GM10266 (cell line): ENCODE data around the gene R3HDM4.
"Not testable (repeated sequence)": the region's sequence is repeated elsewhere in the genome, so short reads cannot be mapped to it uniquely, and the experiment has no call there.

ENCODE experiments used
- DNase-seq: peaks from one replicate; pipeline ENCODE4 v3.0.0; 2012; ENCODE audit errors: extremely low spot score
- TF ChIP-seq, protein P1 (sequence below): IDR thresholded peaks from 2 replicates; pipeline ENCODE4 v1.5.1; 2012; ENCODE audit warnings: mild to moderate bottlenecking, low read depth; ENCODE audit not compliant: control insufficient read depth, insufficient read depth; ENCODE audit errors: missing control alignments

The R3HDM4 gene

DNA sequence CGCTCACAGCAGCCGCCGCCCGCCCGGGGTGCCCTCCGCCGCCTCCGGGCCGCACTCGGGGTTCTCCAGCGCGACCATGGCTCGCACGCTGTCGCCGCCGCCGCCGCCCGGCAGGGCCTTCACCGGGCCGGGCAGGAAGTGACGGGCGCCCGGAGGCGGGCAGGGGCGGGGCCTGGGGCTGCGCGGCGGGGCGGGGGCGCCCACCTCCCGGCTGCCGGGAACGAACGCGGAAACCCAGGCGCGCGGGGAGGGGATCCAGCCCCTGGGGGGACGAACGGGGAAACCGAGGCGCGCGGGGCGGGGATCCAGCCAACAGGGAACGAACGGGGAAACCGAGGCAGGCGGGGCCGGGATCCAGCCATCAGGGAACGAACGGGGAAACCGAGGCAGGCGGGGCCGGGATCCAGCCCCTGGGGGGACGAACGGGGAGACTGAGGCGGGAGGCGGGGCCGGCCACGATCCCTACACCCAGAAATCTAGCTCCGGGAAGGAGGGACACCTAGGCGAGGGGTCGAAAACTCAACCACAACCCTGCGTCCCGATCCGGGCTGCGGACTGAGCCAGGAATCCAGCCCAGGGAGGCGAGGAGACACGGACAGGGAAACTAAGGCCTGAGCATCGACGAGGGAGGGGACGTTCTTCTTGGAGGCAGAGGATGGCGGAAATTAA, at the start of gene R3HDM4:
TSS of gene R3HDM4 (minus strand) at position 140 of the 669 bp plus-strand sequence. CDS start at position 78, 62 bp downstream.
- TF ChIP-seq, protein P1, sequence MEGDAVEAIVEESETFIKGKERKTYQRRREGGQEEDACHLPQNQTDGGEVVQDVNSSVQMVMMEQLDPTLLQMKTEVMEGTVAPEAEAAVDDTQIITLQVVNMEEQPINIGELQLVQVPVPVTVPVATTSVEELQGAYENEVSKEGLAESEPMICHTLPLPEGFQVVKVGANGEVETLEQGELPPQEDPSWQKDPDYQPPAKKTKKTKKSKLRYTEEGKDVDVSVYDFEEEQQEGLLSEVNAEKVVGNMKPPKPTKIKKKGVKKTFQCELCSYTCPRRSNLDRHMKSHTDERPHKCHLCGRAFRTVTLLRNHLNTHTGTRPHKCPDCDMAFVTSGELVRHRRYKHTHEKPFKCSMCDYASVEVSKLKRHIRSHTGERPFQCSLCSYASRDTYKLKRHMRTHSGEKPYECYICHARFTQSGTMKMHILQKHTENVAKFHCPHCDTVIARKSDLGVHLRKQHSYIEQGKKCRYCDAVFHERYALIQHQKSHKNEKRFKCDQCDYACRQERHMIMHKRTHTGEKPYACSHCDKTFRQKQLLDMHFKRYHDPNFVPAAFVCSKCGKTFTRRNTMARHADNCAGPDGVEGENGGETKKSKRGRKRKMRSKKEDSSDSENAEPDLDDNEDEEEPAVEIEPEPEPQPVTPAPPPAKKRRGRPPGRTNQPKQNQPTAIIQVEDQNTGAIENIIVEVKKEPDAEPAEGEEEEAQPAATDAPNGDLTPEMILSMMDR = no peak
- peak; percentile 98 for DNase-seq

DNA sequence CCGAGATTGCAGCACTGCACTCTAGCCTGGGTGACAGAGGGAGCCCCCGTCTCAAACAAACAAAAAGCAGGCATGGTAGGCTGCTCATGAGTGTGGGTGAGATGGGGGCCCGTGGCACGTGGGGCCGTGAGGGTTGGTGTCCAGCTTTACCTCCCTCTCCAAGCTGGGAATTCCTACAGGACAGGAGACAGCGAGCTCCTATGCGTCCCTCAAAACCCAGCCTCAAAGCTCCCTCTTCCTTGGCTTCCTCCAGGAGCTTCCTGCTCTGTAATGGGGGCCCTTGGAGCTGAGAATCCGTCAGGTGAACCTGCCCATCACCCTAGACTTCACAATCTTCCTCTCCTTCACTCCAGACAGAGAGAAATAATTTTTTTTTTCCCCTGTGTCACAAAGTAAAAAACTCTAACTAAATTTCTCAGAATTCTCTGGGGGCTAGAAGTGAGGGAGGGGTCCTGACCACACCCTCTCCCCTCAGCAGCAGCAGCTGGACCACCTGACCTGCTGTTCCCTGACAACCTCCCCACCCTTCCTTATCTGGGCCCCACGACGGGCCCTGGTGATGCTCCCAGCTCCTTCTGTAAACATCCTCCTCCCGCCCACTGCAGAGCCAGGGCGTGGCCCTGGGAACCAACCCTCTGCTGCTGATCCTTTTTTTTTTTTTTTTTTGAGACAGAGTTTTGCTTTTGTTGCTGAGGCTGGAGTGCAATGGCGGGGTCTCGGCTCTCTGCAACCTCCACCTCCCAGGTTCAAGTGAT, 49.0 kb upstream of the R3HDM4 start:
- no peak for DNase-seq
- TF ChIP-seq, protein P1 = no peak

DNA sequence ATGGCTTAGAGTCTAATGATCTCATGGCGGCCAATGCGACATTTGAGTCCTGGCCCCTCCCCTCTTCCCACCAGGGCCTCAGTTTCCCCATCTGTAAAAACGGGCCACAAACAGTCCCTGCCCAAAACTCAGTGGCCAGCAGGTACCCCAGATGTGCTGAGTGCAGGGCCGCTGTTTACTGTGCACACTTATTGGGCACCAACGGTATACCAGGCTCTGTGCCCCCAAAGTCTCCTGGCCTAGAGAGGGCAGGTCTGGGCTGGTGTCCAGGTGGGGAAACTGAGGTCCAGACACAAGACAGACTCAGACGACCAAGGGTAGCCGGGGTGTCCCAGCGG, 47.6 kb upstream of the R3HDM4 start:
- TF ChIP-seq, protein P1 = no peak

DNA sequence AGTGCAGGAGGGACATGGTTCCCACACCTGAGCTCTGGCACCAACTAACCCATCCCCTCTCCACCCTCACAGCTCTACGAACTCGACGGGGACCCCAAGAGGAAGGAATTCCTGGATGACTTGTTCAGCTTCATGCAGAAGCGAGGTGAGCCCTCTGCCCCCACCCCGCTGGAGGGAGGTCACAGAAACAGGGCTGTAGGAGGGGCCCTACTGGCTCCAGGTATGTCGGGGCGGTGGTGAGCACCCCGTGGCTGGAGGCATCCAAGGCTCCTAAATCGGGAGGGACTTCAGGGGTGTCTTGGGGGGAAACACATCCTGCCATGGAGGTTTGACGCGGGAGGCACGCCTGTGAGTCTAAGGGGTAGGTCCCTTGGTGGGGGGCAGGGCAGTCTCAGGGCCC, 47.0 kb upstream of the R3HDM4 start:
- TF ChIP-seq, protein P1 = no peak
- DNase-seq = no peak

More for the DNA sequence above, 47.6 kb upstream of the R3HDM4 start:
- DNase-seq = no peak

DNA sequence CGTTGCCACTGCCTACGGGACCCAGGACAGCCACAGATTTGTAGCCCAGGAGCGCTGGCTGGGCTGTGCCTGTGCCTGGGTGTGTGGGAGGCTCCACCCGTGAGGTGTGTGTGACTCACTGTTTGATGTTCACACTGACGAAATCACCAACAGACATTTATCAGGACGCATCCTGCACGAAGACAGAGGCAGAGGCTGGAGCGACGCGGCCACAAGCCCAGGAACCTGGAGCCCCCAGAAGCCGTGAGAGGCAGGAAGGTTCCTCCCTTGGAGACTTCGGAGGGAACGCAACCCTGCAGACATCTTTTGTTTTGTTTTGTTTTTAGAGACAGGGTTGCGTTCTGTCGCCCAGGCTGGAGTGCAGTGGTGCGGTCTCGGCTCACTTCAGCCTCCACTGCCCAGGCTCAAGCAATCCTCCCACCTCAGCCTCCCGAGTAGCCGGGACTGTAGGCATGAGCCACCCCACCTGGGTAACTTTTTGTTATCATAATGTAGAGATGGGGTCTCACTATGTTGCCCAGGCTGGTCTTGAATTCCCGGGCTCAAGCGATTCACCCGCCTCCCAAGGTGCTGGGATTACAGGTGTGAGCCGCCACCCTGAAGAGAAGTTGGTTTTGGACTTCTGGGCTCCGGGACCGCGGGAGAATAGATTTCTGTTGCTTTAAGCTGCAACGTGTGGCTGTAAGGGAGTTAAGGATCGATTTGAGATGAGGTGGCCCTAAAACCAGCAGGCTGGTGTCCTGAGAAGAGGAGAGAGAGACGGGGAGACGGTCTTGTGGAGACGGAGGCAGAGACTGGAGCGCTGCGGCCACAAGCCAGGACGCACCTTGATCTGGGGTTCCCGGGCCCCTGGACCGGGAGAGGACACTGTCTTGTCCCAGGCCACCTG, 46.2 kb upstream of the R3HDM4 start:
- no peak for DNase-seq
- TF ChIP-seq, protein P1 = no peak

DNA sequence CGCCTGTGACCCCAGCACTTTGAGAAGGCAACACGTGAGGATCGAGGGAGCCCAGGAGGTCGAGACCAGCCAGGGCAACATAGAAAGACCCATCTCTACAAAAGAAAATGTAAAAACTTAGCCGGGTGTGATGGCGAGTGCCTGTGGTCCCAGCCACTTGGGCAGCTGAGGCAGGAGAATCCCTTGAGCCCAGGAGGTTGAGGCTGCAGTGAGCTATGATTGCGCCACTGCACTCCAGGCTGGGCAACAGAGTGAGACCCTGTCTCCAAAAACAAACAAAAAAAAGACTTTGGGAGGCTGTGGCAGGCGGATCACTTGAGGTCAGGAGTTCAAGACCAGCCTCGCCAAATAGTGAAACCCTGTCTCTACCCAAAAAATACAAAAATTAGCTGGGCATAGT, 44.6 kb upstream of the R3HDM4 start:
- DNase-seq = not testable (repeated sequence)

DNA sequence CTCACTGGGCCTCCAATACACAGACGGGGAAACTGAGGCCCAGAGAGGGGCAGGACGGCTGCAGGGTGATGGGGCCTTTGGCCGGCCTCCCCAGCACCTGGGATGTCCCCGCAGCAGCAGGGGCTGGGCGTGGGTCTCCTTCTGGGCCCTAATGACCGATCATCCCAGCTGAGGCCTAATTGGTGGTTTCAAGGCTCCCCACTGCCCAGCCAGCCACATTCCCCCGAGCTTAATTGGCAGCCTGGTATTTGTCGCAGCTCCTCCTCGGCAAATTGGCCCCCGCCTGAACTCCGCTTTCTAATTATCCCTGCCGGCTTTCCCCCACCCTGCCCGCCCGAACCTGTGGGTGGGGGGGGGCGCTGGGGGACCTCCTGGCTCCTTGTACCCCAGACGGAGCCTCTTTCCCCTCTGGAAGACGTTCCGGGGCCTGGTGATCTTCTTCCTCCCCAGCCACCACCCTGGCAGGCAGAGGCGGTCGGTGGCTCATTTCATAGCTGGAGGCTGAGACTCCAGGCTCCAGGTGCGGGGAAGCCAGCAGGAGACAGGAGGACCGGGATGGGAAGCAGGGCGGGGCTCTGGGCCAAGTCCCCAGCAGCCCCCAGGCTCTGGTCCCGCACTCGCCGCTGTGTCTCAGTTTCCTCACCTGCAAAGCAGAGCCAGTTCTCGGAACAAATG, 43.9 kb upstream of the R3HDM4 start:
- TF ChIP-seq, protein P1 = no peak
- no peak for DNase-seq
